Effector CD4-positive, alpha-beta T cell (primary cell): ENCODE results near the gene HNRNPH2.

ENCODE experiments used
- DNase-seq: peaks from one replicate; pipeline ENCODE4 v3.0.0-alpha.2; 2020
- total RNA-seq: gene quantifications from one replicate; lab custom pipeline; 2026; lab: John Stamatoyannopoulos, UW

The HNRNPH2 gene
- total RNA-seq, result 39.0 reads per million, percentile 63 among the genes with 10 or more reads in this experiment

GRCh38 chrX:101407748-101408531 lies at the start of gene HNRNPH2, which contains the start of gene GLA:
Gene HNRNPH2, plus strand, starts transcription at chrX:101408222. Its CDS starts 3,767 bp downstream, at chrX:101411989.
Gene GLA, minus strand, starts transcription at chrX:101407925. Its CDS starts 22 bp downstream, at chrX:101407903.
- DNase-seq, result peak; percentile 82

- no peak for DNase-seq
These were observed 48.1 kb upstream of the HNRNPH2 start for GRCh38 chrX:101359966-101360365.

GRCh38 chrX:101360390-101360789 lies 47.6 kb upstream of the HNRNPH2 start:
- no peak for DNase-seq

GRCh38 chrX:101362116-101362515 lies 45.9 kb upstream of the HNRNPH2 start:
- DNase-seq, result no peak

- DNase-seq, result no peak
These were observed 45.3 kb upstream of the HNRNPH2 start for GRCh38 chrX:101362757-101363156.

- no peak for DNase-seq
These were observed 42.7 kb upstream of the HNRNPH2 start for GRCh38 chrX:101365301-101365795.

- no peak for DNase-seq
These were observed 39.2 kb upstream of the HNRNPH2 start for GRCh38 chrX:101368800-101369199.

- no peak for DNase-seq
These were observed 38.3 kb upstream of the HNRNPH2 start for GRCh38 chrX:101369687-101370086.

- DNase-seq, result no peak
These were observed 37.0 kb upstream of the HNRNPH2 start for GRCh38 chrX:101370888-101371504.

GRCh38 chrX:101377547-101377946 lies 30.5 kb upstream of the HNRNPH2 start:
- DNase-seq, result no peak

GRCh38 chrX:101383679-101384205 lies 24.3 kb upstream of the HNRNPH2 start:
- no peak for DNase-seq

- no peak for DNase-seq
These were observed 22.9 kb upstream of the HNRNPH2 start for GRCh38 chrX:101385026-101385684.

GRCh38 chrX:101385795-101386541 lies 22.1 kb upstream of the HNRNPH2 start, which contains the start of gene BTK:
Gene BTK, minus strand, starts transcription at chrX:101386191. Its CDS starts 10,907 bp downstream, at chrX:101375284.
- no peak for DNase-seq

GRCh38 chrX:101386542-101386885 lies 21.5 kb upstream of the HNRNPH2 start:
- DNase-seq, result no peak

GRCh38 chrX:101388604-101389003 lies 19.4 kb upstream of the HNRNPH2 start:
- DNase-seq, result no peak

- peak; percentile 73 for DNase-seq
These were observed 17.1 kb upstream of the HNRNPH2 start, which contains the start of gene RPL36A for GRCh38 chrX:101390664-101391525. Gene RPL36A, plus strand, starts transcription at chrX:101391011. Its CDS starts 33 bp downstream, at chrX:101391044.

GRCh38 chrX:101391831-101392230 lies 16.2 kb upstream of the HNRNPH2 start:
- DNase-seq, result no peak

- DNase-seq, result no peak
These were observed 14.3 kb upstream of the HNRNPH2 start for GRCh38 chrX:101393530-101394305.

- no peak for DNase-seq
These were observed 13.7 kb upstream of the HNRNPH2 start for GRCh38 chrX:101394372-101394771.

- DNase-seq, result no peak
These were observed 12.2 kb upstream of the HNRNPH2 start for GRCh38 chrX:101395789-101396188.
